Tibial nerve (tissue), 4 donors: ENCODE measurements around the gene RPS27. TPM values are rescaled to one million over a fixed set of nuclear protein-coding genes. Genes with fewer than 3 reads are reported as not detected.
A peak's percentile ranks its signal among the peaks of the same experiment; 100 is the strongest.

ENCODE experiments used
- DNase-seq, 2 donors: peaks; one replicate each; pipeline ENCODE4 v3.0.0-alpha.2; 2019; ENCODE audit warnings: low spot score in 2 of 2
- H3K27ac ChIP-seq, 4 donors: fragments of 200-600 bp; sonication (generic) in 3 of 4; one replicate each; pipeline ENCODE4 v1.5.1; 2017 to 2019; ENCODE audit warnings: mild to moderate bottlenecking in 1 of 4
- H3K27me3 ChIP-seq, 2 donors: fragments of 200-600 bp; sonication (generic) in 1 of 2; one replicate each; pipeline versions ENCODE4 v1.5.1 to v1.6.0; 2017 to 2019
- H3K36me3 ChIP-seq, 3 donors: fragments of 200-600 bp; sonication (generic); one replicate each; pipeline ENCODE4 v1.5.1; 2018 to 2019
- H3K4me1 ChIP-seq, 4 donors: fragments of 200-600 bp; sonication (generic) in 3 of 4; one replicate each; pipeline ENCODE4 v1.5.1; 2017 to 2019
- H3K4me3 ChIP-seq, 4 donors: fragments of 200-600 bp; sonication (generic) in 3 of 4; one replicate each; pipeline ENCODE4 v1.5.1; 2017 to 2019; ENCODE audit warnings: mild to moderate bottlenecking in 1 of 4, moderate library complexity in 1 of 4
- H3K9me3 ChIP-seq, 4 donors: fragments of 200-600 bp; sonication (generic) in 3 of 4; one replicate each; pipeline ENCODE4 v1.5.1; 2017 to 2019
- CTCF ChIP-seq, 5 experiments: fragments of 200-600 bp in 3 of 5; fragments of 450-650 bp in 2 of 5; sonication (generic) in 3 of 5; IDR thresholded peaks; one replicate each; pipeline ENCODE4 v1.5.1; 2016 to 2019; ENCODE audit warnings: antibody characterized with exemption in 5 of 5, mild to moderate bottlenecking in 3 of 5, moderate library complexity in 2 of 5
- EP300 ChIP-seq, 2 donors: sonication (generic); formaldehyde crosslinking; IDR thresholded peaks; one replicate each; pipeline ENCODE4 v1.6.1; 2017; ENCODE audit warnings: antibody characterized with exemption in 2 of 2, mild to moderate bottlenecking in 1 of 2
- POLR2A ChIP-seq, 2 donors: fragments of 450-650 bp; IDR thresholded peaks; one replicate each; pipeline ENCODE4 v1.6.1; 2017; ENCODE audit warnings: antibody characterized with exemption in 2 of 2, mild to moderate bottlenecking in 2 of 2, moderate library complexity in 2 of 2
- WGBS, 2 donors: methylation state at CpG; one replicate each; pipeline ENCODE4 v1.1.5; 2018; 5-methylcytosine and 5-hydroxymethylcytosine counted together
- total RNA-seq, 4 donors: library from RNA; depleted of rRNA; stranded (reverse); fragments of >200 nt; gene quantifications; one replicate each; pipeline ENCODE4 v1.1.0, GENCODE V29; 2016

RPS27 gene
- total RNA-seq, 4 donors from 2014 or later: 1,383 to 1,928 (median 1,729) TPM

GRCh38 chr1:153985941-153986761 lies 4.4 kb upstream of the RPS27 start, which contains the start of gene RAB13:
Gene RAB13 (minus strand): TSS chr1:153986339. CDS start chr1:153986236, 103 bp downstream.
- Histone ChIP-seq H3K27ac (peak within 1 kb of the TSS; percentile 80 to 93 (median 89)), H3K9me3 (no peaks in the 10 kb centered on the region), H3K4me1 (peaks cover 0 to 37% (median 8%) of the 10 kb centered on the region in 4 donors), H3K4me3 (peak within 1 kb of the TSS; percentile 40 to 70 (median 47)), H3K36me3 (peaks cover 0 to 29% (median 0%) of the 10 kb centered on the region in 3 donors), H3K27me3 (no peaks in the 10 kb centered on the region)
- TF ChIP-seq EP300 (IDR thresholded peaks at IDR 0.05): peak in 1 of 2 donors; percentile 57
- peak in 1 of 2 donors; percentile 32 for TF ChIP-seq POLR2A (IDR thresholded peaks at IDR 0.05)
- no peak for TF ChIP-seq CTCF (IDR thresholded peaks at IDR 0.05)
- 0 to 3% methylated on average over 26 to 32 of the region's 32 CpGs for whole genome bisulfite sequencing, 2 donors
- DNase-seq: peak; percentile 76 to 78

- 84% methylated on average over 8 of the region's 8 CpGs for WGBS, 2 donors
Observed at GRCh38 chr1:153987621-153988020, 2.9 kb upstream of the RPS27 start.

GRCh38 chr1:153991151-153991630 lies 629 bp downstream of the RPS27 start:
- Histone ChIP-seq H3K4me3 (peak overlapping the region; percentile 75 to 90 (median 82)), H3K27ac (peak overlapping the region; percentile 93 to 98 (median 96)), H3K36me3 (peaks cover 0 to 46% (median 3%) of the 10 kb centered on the region in 3 donors), H3K9me3 (no peaks in the 10 kb centered on the region), H3K4me1 (peaks cover 0 to 43% (median 20%) of the 10 kb centered on the region in 4 donors), H3K27me3 (no peaks in the 10 kb centered on the region)
- 14 to 20% methylated on average over 9 of the region's 9 CpGs for WGBS, 2 donors
- no peak for DNase-seq
- no peak for TF ChIP-seq CTCF (IDR thresholded peaks at IDR 0.05)
- TF ChIP-seq POLR2A (IDR thresholded peaks at IDR 0.05): no peak
- no peak for TF ChIP-seq EP300 (IDR thresholded peaks at IDR 0.05)

More at GRCh38 chr1:153987621-153988020, 2.9 kb upstream of the RPS27 start:
- Histone ChIP-seq H3K27me3 (no peaks in the 10 kb centered on the region), H3K4me1 (peaks cover 0 to 48% (median 19%) of the 10 kb centered on the region in 4 donors), H3K27ac (peak overlapping the region in 2 of 4 donors; percentile 93), H3K9me3 (no peaks in the 10 kb centered on the region), H3K4me3 (no peak overlapping the region), H3K36me3 (peaks cover 0 to 25% (median 0%) of the 10 kb centered on the region in 3 donors)
- no peak for DNase-seq
- no peak for TF ChIP-seq CTCF (IDR thresholded peaks at IDR 0.05)
- TF ChIP-seq POLR2A (IDR thresholded peaks at IDR 0.05): no peak
- TF ChIP-seq EP300 (IDR thresholded peaks at IDR 0.05): no peak

GRCh38 chr1:153991806-153992205 lies 1.2 kb downstream of the RPS27 start:
- Histone ChIP-seq H3K4me3 (peak overlapping the region; percentile 75 to 90 (median 82)), H3K9me3 (no peaks in the 10 kb centered on the region), H3K27ac (peak overlapping the region; percentile 93 to 98 (median 96)), H3K27me3 (no peaks in the 10 kb centered on the region), H3K4me1 (peaks cover 0 to 38% (median 20%) of the 10 kb centered on the region in 4 donors), H3K36me3 (peaks cover 0 to 49% (median 3%) of the 10 kb centered on the region in 3 donors)
- TF ChIP-seq POLR2A (IDR thresholded peaks at IDR 0.05): no peak
- no peak for TF ChIP-seq EP300 (IDR thresholded peaks at IDR 0.05)
- TF ChIP-seq CTCF (IDR thresholded peaks at IDR 0.05): no peak
- no peak for DNase-seq
- 88 to 96% methylated on average over 2 of the region's 2 CpGs for WGBS, 2 donors

- H3K27me3 ChIP-seq: no peaks in the 10 kb centered on the region
- no peaks in the 10 kb centered on the region for H3K9me3 ChIP-seq
- WGBS, 2 donors: 76 to 81% methylated on average over 3 of the region's 3 CpGs
- no peak for DNase-seq
- no peak overlapping the region for H3K4me3 ChIP-seq
- H3K36me3 ChIP-seq: peaks cover 0 to 49% (median 3%) of the 10 kb centered on the region in 3 donors
- H3K27ac ChIP-seq: no peak overlapping the region
- TF ChIP-seq EP300 (IDR thresholded peaks at IDR 0.05) (no peak), POLR2A (IDR thresholded peaks at IDR 0.05) (no peak), CTCF (IDR thresholded peaks at IDR 0.05) (no peak)
- peaks cover 0 to 27% (median 18%) of the 10 kb centered on the region in 4 donors for H3K4me1 ChIP-seq
Observed at GRCh38 chr1:153995202-153995601, 4.6 kb downstream of the RPS27 start.
